Adrenal gland (tissue), 19 donors: Measurements from ENCODE around the gene MT1B. TPM values are rescaled to one million over a fixed set of nuclear protein-coding genes. Genes with fewer than 3 reads are reported as not detected.

ENCODE experiments used
- DNase-seq, 7 donors: peaks; one replicate each; pipeline ENCODE4 v3.0.0-alpha.2; 2019 to 2020
- H3K27ac ChIP-seq, 5 donors: fragments of 200-600 bp; sonication (generic) in 4 of 5; 1 replicate in 3 of 5; 2 replicates in 2 of 5; pipeline versions ENCODE4 v1.5.1 to v1.8.0; 2016 to 2020; ENCODE audit warnings: mild to moderate bottlenecking in 1 of 5
- H3K27me3 ChIP-seq: fragments of 200-600 bp; 2 replicates; pipeline ENCODE4 v1.8.0; 2021
- H3K36me3 ChIP-seq, 2 donors: fragments of 200-600 bp; replicated peaks in 1 of 2; 1 replicate in 1 of 2; 2 replicates in 1 of 2; pipeline versions ENCODE4 v1.5.1 to v1.8.0; 2018 to 2022
- H3K4me1 ChIP-seq, 2 donors: fragments of 200-600 bp; replicated peaks in 1 of 2; 1 replicate in 1 of 2; 2 replicates in 1 of 2; pipeline versions ENCODE4 v1.5.1 to v1.8.0; 2018 to 2021
- H3K4me3 ChIP-seq, 4 donors: fragments of 200-600 bp; sonication (generic) in 3 of 4; one replicate each; pipeline ENCODE4 v1.5.1; 2016 to 2018
- H3K9me3 ChIP-seq, 3 donors: fragments of 200-600 bp; sonication (generic) in 1 of 3; replicated peaks in 1 of 3; 1 replicate in 2 of 3; 2 replicates in 1 of 3; pipeline versions ENCODE4 v1.5.1 to v1.8.0; 2016 to 2021
- CTCF ChIP-seq, 6 experiments: fragments of 450-650 bp in 4 of 6; fragments of 200-600 bp in 2 of 6; sonication (generic) in 1 of 6; IDR thresholded peaks; 1 replicate in 5 of 6; 2 replicates in 1 of 6; pipeline versions ENCODE4 v1.5.1 to v1.8.0; 2016 to 2021; ENCODE audit warnings: antibody characterized with exemption in 6 of 6, mild to moderate bottlenecking in 2 of 6, moderate library complexity in 1 of 6
- POLR2A ChIP-seq, 2 donors: fragments of 450-650 bp; IDR thresholded peaks; one replicate each; pipeline ENCODE4 v1.6.1; 2017; ENCODE audit warnings: antibody characterized with exemption in 2 of 2, mild to moderate bottlenecking in 2 of 2, moderate library complexity in 1 of 2
- WGBS, 4 donors: extraction: QIAGEN DNeasy Blood & Tissue Kit in 2 of 4; methylation state at CpG; one replicate each; pipeline versions ENCODE4 v1.1.5 to v1.1.7; 2013 to 2017; 5-methylcytosine and 5-hydroxymethylcytosine counted together
- intact Hi-C, 2 donors: fragments of 100-400 bp; cut with DNase I; formaldehyde crosslinking; loops; one replicate each; pipeline versions ENCODE4 v1.14.1 to v1.15.0; 2022 to 2023
- long read RNA-seq, 10 donors: library from polyadenylated mRNA in 3 of 10; unstranded in 2 of 10; stranded (forward) in 1 of 10; transcript quantifications; one replicate each; pipeline ENCODE4 v2.0.0 and lab custom pipeline, GENCODE V29; 2021 to 2026
- polyA plus RNA-seq, 3 donors: library from polyadenylated mRNA; stranded (reverse); fragments of 200-250 nt in 2 of 3; fragments of 350-450 nt in 1 of 3; fragmentation: Illumina TruSeq in 1 of 3; extraction: RNeasy Lipid Tissue Mini Kit (QIAGEN cat#74804) in 1 of 3; gene quantifications; one replicate each; pipeline ENCODE4 v1.2.3, GENCODE V29; 2013 to 2014
- total RNA-seq, 9 donors: library from RNA; depleted of rRNA in 4 of 9; stranded (reverse); fragments of >200 nt in 4 of 9; fragments of 120-200 nt in 1 of 9; fragmentation: NEBNext Ultra II Directional in 1 of 9; extraction: Animal tissue kit (Norgen Biotek cat#: 25700) in 1 of 9; gene quantifications; one replicate each; pipeline versions ENCODE4 v1.1.0 to v1.2.4, GENCODE V29; 2013 to 2023
- donor health status: healthy with polysubstance abuse.
- donor health status: Bipolar disorder and iron deficiency.
- donor health status: DM: yes; HTN: yes; CAD: no.
- donor health status: DM: no; HTN: no; CAD: no.
- donor health status: DM: no; HTN: no; CAD: no.
- donor health status: DM: yes; HTN: yes; CAD: no.

The MT1B gene
- total RNA-seq (not detected), polyA plus RNA-seq (not detected)
- long read RNA-seq, donor 1 = 0 reads
- long read RNA-seq, donor 2 = 0 reads
- long read RNA-seq, donor 3 = 0 reads
- long read RNA-seq, donor 4 = 0 reads
- long read RNA-seq, donor 5 = 0 reads
- long read RNA-seq, donor 6 = 0 reads
- long read RNA-seq, donor 7 = 0 reads
- long read RNA-seq, donor 8 = 0 reads
- long read RNA-seq, donor 9 = 0 reads
- long read RNA-seq, donor 10 = 0 reads

- H3K4me1 ChIP-seq = peaks cover 0 to 7% of the 10 kb centered on the region in 2 donors
- H3K27me3 ChIP-seq = no peaks in the 10 kb centered on the region
- TF ChIP-seq POLR2A (IDR thresholded peaks at IDR 0.05) (no peak), CTCF (IDR thresholded peaks at IDR 0.05) (no peak)
- WGBS, 4 donors = 75 to 84% (median 79%) methylated on average over 4 to 7 of the region's 7 CpGs
- H3K4me3 ChIP-seq = no peak within 1 kb of the TSS
- no peaks in the 10 kb centered on the region for H3K36me3 ChIP-seq
- no peak within 1 kb of the TSS for H3K27ac ChIP-seq
- intact Hi-C loops = no loop called here
- H3K9me3 ChIP-seq = no peaks in the 10 kb centered on the region
- DNase-seq = no peak
Measured at GRCh38 chr16:56651586-56651985, at the start of gene MT1B. MT1B (plus strand) TSS chr16:56651886; CDS start chr16:56651954, 68 bp downstream.

DNA sequence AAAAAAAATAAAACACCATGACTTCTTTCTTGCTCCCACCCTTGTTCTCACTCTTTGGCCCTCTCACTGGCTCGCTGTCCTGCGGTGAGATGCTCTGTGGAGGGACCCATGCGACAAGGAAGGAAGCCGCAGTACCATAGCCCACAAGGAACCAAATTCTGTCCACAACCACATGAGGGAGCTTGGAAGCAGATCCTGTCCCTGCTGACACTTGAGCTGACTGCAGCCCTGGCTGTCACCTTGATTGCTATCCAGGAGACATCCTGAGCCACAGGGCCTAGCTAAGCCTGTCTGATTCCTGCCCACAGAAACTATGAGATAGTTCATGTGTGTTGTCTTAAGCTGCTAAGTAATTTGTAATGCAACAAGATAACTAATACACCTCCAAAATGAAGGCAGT, 48.1 kb upstream of the MT1B start:
- DNase-seq = peak; percentile 69 to 90 (median 80)
- TF ChIP-seq POLR2A (IDR thresholded peaks at IDR 0.05) = no peak
- peak; percentile 33 to 75 (median 62) for TF ChIP-seq CTCF (IDR thresholded peaks at IDR 0.05)
- intact Hi-C loops = loop anchor here (5.0 to 10.0 kb wide), 4 partner anchors 84 to 101 kb away; no protein-coding TSS in a partner anchor
- WGBS, 4 donors = 34 to 40% (median 35%) methylated on average over 4 of the region's 4 CpGs
- H3K36me3 ChIP-seq = no peaks in the 10 kb centered on the region
- peak overlapping the region in 3 of 5 donors; percentile 24 to 99 (median 97) for H3K27ac ChIP-seq
- no peaks in the 10 kb centered on the region for H3K9me3 ChIP-seq
- no peak overlapping the region for H3K4me3 ChIP-seq
- peaks cover 25 to 26% of the 10 kb centered on the region in 2 donors for H3K4me1 ChIP-seq
- H3K27me3 ChIP-seq = no peaks in the 10 kb centered on the region

DNA sequence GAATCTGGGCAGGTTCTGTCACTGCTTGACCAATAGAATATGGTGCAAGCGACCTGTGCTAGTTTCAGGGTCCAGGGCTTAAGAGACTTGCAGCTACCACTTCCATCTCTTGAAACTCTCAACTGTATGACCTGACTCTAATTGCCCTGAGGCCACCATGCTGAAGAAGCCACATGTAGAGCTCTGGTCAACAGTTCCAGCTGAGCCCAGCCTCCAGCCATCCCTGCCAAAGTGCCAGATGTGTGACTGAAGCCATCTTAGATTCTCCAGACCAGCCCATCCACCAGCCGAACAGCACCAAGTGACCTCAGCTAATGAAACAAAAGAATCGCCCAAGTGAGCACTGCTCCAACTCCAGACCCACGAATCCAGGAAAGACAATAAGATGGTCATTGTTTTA, 46.7 kb upstream of the MT1B start:
- TF ChIP-seq CTCF (IDR thresholded peaks at IDR 0.05) (no peak), POLR2A (IDR thresholded peaks at IDR 0.05) (no peak)
- no peaks in the 10 kb centered on the region for H3K9me3 ChIP-seq
- H3K36me3 ChIP-seq = no peaks in the 10 kb centered on the region
- H3K4me1 ChIP-seq = peaks cover 28 to 32% of the 10 kb centered on the region in 2 donors
- intact Hi-C loops = loop anchor here (5.0 to 10.0 kb wide), 4 partner anchors 82 to 100 kb away; no protein-coding TSS in a partner anchor
- no peaks in the 10 kb centered on the region for H3K27me3 ChIP-seq
- no peak overlapping the region for H3K4me3 ChIP-seq
- 87 to 95% (median 89%) methylated on average over 3 to 4 of the region's 4 CpGs for WGBS, 4 donors
- DNase-seq = peak in 1 of 7 donors; percentile 21
- peak overlapping the region; percentile 13 to 100 (median 99) for H3K27ac ChIP-seq

DNA sequence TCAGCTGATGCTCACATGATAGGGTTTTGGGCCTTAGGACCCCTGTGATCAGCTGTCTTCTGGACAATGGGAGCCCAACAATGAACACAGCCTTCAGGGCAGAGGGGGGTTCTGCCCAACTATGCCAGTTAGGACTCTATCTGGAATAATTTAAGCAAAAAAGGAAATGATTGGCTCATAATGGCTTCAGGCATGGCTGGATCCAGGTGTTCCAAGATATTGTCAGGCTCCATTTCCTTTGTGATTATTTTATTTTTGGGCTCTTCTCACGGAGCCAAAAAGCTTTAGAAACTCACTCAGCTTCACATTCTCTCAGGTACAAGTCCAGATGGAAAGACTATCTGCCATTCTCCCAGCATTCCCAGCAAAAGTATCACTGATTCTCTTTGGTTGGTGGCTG, 46.2 kb upstream of the MT1B start:
- peak overlapping the region; percentile 90 to 100 (median 99) for H3K27ac ChIP-seq
- intact Hi-C loops = loop anchor here in 1 of 2 donors (10.0 kb wide), 1 partner anchor 99 kb away; no protein-coding TSS in a partner anchor
- no peaks in the 10 kb centered on the region for H3K9me3 ChIP-seq
- H3K4me3 ChIP-seq = no peak overlapping the region
- H3K27me3 ChIP-seq = no peaks in the 10 kb centered on the region
- peaks cover 33 to 37% of the 10 kb centered on the region in 2 donors for H3K4me1 ChIP-seq
- H3K36me3 ChIP-seq = no peaks in the 10 kb centered on the region
- WGBS, 4 donors = 50 to 83% (median 64%) methylated on average over 1 of the region's 1 CpG
- TF ChIP-seq POLR2A (IDR thresholded peaks at IDR 0.05) = no peak
- no peak for TF ChIP-seq CTCF (IDR thresholded peaks at IDR 0.05)
- peak in 1 of 7 donors; percentile 9 for DNase-seq
